Psoas muscle (tissue), 8 donors: ENCODE results near the gene MYO5B. TPM values are rescaled to one million over a fixed set of nuclear protein-coding genes. Genes with fewer than 3 reads are reported as not detected.
"Not testable (repeated sequence)": the region's sequence is repeated elsewhere in the genome, so short reads cannot be mapped to it uniquely, and the experiment has no call there.

ENCODE experiments used
- ATAC-seq, 4 donors: fragments of 200-7000 bp; cut with Tn5 transposase; one replicate each; pipeline ENCODE4 v1.9.1; 2020; ENCODE audit warnings: moderate library complexity in 3 of 4, mild to moderate bottlenecking in 2 of 4
- DNase-seq, 2 donors: peaks; one replicate each; pipeline ENCODE4 v3.0.0-alpha.2; 2020
- H3K27ac ChIP-seq: fragments of 200-600 bp; one replicate; pipeline ENCODE4 v1.8.0; 2022
- H3K27me3 ChIP-seq, 3 donors: fragments of 200-600 bp in 1 of 3; one replicate each; pipeline versions ENCODE4 v1.6.1 to v1.8.0; 2013 to 2022; ENCODE audit warnings: low read length in 2 of 3, mild to moderate bottlenecking in 2 of 3, moderate library complexity in 1 of 3; ENCODE audit not compliant: insufficient read depth in 3 of 3
- H3K36me3 ChIP-seq, 2 donors: fragments of 200-600 bp in 1 of 2; one replicate each; pipeline versions ENCODE4 v1.6.1 to v1.8.0; 2013 to 2022; ENCODE audit warnings: low read depth in 1 of 2, mild to moderate bottlenecking in 1 of 2, moderate library complexity in 1 of 2; ENCODE audit not compliant: insufficient read depth in 1 of 2
- H3K4me1 ChIP-seq: fragments of 200-600 bp; one replicate; pipeline ENCODE4 v1.8.0; 2022
- H3K4me3 ChIP-seq: fragments of 200-600 bp; one replicate; pipeline ENCODE4 v1.8.0; 2022; ENCODE audit warnings: mild to moderate bottlenecking
- H3K9me3 ChIP-seq: fragments of 200-600 bp; one replicate; pipeline ENCODE4 v1.8.0; 2022
- WGBS, 3 donors: extraction: QIAGEN DNeasy Blood & Tissue Kit; methylation state at CpG; one replicate each; pipeline versions ENCODE4 v1.1.6 to v1.1.7; 2013; 5-methylcytosine and 5-hydroxymethylcytosine counted together
- intact Hi-C, 2 donors: fragments of 100-400 bp; cut with DNase I; formaldehyde crosslinking; loops; one replicate each; pipeline versions ENCODE4 v1.11.0 to v1.14.2; 2022
- polyA plus RNA-seq, 3 donors: library from polyadenylated mRNA; stranded (reverse); fragments of 200-250 nt; gene quantifications; one replicate each; pipeline ENCODE4 v1.2.3, GENCODE V29; 2013
- total RNA-seq, 4 donors: library from RNA; stranded (reverse); fragmentation: NEBNext Ultra II Directional in 2 of 4; extraction: Animal tissue kit (Norgen Biotek cat#: 25700) in 2 of 4; gene quantifications; one replicate each; pipeline versions ENCODE4 v1.2.1 to v1.2.4, GENCODE V29; 2021 to 2023
- TF ChIP-seq, protein P1 (sequence below): fragments of 200-600 bp; IDR thresholded peaks from one replicate; pipeline ENCODE4 v1.8.0; 2022; ENCODE audit warnings: antibody characterized with exemption
- donor health status: healthy with polysubstance abuse.
- donor health status: DM: no; HTN: no; CAD: no; lungs with moderate emphysema.
- donor health status: Bipolar disorder and iron deficiency.
- donor health status: healthy.
- donor health status: DM: yes; HTN: yes; CAD: no.
- donor health status: DM: no; HTN: no; CAD: no.
- donor health status: DM: no; HTN: no; CAD: no.
- donor health status: DM: yes; HTN: yes; CAD: no.

Gene MYO5B
- total and polyA plus RNA-seq, 7 donors: 0.10 to 1.2 (median 0.44) TPM

DNA sequence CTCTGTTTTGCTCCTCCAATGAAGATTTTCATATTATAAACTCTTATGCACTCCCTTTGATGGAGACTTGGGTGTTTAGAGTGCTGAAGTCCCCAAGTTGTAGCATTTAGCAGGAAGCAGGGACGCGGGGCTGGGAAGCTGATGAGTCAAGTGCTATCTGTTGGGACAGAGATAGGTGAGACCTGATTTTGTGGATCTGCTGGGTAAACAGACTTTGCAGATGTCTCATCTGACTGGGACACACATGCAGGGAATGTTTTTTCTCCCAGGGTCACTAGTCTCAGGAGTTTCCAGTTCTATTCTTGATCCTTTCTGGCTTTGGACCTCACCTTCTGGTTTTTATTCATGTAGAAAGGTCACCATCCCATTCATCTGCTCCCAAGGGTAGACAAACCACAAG lies 301.9 kb downstream of the MYO5B start:
- ATAC-seq: no peak
- Histone ChIP-seq H3K9me3 (no peaks in the 10 kb centered on the region), H3K4me3 (no peak overlapping the region), H3K27me3 (peaks cover 0 to 5% (median 0%) of the 10 kb centered on the region in 3 donors), H3K36me3 (no peaks in the 10 kb centered on the region), H3K4me1 (no peaks in the 10 kb centered on the region), H3K27ac (no peak overlapping the region)
- 92 to 95% (median 92%) methylated on average over 2 of the region's 2 CpGs for WGBS, 3 donors
- DNase-seq: no peak
- intact Hi-C loops: no loop called here
- TF ChIP-seq, protein P1, sequence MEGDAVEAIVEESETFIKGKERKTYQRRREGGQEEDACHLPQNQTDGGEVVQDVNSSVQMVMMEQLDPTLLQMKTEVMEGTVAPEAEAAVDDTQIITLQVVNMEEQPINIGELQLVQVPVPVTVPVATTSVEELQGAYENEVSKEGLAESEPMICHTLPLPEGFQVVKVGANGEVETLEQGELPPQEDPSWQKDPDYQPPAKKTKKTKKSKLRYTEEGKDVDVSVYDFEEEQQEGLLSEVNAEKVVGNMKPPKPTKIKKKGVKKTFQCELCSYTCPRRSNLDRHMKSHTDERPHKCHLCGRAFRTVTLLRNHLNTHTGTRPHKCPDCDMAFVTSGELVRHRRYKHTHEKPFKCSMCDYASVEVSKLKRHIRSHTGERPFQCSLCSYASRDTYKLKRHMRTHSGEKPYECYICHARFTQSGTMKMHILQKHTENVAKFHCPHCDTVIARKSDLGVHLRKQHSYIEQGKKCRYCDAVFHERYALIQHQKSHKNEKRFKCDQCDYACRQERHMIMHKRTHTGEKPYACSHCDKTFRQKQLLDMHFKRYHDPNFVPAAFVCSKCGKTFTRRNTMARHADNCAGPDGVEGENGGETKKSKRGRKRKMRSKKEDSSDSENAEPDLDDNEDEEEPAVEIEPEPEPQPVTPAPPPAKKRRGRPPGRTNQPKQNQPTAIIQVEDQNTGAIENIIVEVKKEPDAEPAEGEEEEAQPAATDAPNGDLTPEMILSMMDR: no peak

DNA sequence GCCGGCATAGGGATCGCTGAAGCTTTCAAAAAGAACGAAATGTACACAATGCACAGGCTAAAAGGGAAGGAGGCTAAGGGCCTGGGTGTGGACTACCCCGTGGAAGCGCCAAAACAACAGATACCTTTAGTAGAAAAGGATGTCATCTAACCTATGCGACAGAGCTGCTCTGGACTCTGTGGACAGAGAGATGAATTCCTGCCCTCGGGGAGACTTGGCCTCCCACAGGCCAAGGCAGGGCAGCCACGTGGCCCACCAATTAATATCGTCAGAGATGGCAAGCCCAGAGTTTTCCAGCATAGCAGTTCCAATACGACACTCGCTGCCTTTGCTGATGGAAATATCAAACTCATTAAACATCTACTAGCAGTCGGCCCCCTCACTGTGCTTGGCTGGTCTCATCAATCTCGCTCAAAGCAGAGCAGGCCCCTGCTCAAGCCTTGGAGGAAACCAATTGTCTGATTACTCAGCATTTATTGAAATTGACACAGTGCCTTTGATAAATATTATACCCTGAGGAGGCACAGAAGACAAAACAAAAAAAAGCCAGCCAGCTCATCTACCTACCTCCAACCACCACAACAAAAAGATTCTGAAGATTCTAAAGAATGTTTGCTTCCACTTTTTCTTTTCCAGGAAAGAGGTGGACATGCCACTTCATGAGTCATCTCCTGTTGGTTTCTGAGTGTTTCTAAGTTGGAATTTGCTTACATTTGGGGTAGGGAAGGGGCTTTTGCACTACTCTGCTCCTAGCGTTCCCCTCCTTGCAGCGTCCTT lies 302.6 kb downstream of the MYO5B start:
- intact Hi-C loops: no loop called here
- H3K27ac ChIP-seq: no peak overlapping the region
- no peak overlapping the region for H3K4me3 ChIP-seq
- ATAC-seq (no peak), DNase-seq (no peak)
- WGBS, 3 donors: 68 to 76% (median 68%) methylated on average over 15 of the region's 15 CpGs
- no peaks in the 10 kb centered on the region for H3K9me3 ChIP-seq
- TF ChIP-seq, protein P1: no peak
- H3K36me3 ChIP-seq: no peaks in the 10 kb centered on the region
- peaks cover 0 to 5% (median 0%) of the 10 kb centered on the region in 3 donors for H3K27me3 ChIP-seq
- H3K4me1 ChIP-seq: no peaks in the 10 kb centered on the region

DNA sequence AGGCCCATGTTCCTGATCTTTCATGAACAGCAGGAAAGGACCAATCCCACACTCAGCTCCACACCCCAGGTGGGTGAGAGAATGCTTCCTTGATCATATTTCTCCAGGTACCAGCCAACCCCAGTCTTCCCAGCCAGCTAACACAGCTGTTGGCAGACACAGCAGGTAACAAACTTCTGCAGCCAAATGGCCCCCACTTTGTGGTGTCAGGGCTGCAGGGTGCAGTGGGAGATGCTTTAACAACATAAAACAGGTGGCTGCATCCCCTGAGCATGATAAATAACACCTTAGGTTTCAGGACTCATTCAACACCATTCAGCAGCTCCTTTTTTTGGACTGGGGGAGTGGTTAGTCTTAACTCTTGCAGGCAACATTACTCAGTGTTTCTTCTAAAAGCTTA lies 304.9 kb downstream of the MYO5B start:
- ATAC-seq: no peak
- TF ChIP-seq, protein P1: no peak

DNA sequence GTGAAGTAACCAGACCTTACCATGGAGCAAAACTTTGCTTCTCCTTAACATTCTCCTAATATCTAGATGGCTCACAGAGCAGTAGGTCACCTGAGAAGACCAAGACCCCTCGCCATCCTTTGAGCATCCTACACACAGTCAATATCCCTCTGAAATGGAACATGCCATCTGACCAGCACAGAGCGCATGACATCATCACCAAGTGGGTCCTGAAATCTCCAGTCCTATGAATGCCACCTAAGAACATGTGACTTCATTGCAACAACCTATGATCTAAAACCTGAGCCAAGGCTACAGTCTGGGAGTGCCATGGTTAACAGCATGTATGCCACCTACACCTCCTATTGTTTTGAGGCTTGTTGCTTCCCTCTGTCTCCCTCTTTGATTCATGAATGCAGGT lies 305.4 kb downstream of the MYO5B start:
- 33 to 70% (median 33%) methylated on average over 2 of the region's 2 CpGs for WGBS, 3 donors
- DNase-seq, H3K4me3 ChIP-seq, H3K4me1 ChIP-seq, ATAC-seq, H3K27me3 ChIP-seq, intact Hi-C loops, H3K27ac ChIP-seq, H3K36me3 ChIP-seq, H3K9me3 ChIP-seq: not testable (repeated sequence)

More for the DNA sequence above, 304.9 kb downstream of the MYO5B start:
- Histone ChIP-seq H3K4me3 (no peak overlapping the region), H3K36me3 (no peaks in the 10 kb centered on the region), H3K27me3 (peaks cover 0 to 5% (median 0%) of the 10 kb centered on the region in 3 donors), H3K27ac (no peak overlapping the region), H3K9me3 (no peaks in the 10 kb centered on the region), H3K4me1 (no peaks in the 10 kb centered on the region)
- DNase-seq: no peak
- intact Hi-C loops: no loop called here

DNA sequence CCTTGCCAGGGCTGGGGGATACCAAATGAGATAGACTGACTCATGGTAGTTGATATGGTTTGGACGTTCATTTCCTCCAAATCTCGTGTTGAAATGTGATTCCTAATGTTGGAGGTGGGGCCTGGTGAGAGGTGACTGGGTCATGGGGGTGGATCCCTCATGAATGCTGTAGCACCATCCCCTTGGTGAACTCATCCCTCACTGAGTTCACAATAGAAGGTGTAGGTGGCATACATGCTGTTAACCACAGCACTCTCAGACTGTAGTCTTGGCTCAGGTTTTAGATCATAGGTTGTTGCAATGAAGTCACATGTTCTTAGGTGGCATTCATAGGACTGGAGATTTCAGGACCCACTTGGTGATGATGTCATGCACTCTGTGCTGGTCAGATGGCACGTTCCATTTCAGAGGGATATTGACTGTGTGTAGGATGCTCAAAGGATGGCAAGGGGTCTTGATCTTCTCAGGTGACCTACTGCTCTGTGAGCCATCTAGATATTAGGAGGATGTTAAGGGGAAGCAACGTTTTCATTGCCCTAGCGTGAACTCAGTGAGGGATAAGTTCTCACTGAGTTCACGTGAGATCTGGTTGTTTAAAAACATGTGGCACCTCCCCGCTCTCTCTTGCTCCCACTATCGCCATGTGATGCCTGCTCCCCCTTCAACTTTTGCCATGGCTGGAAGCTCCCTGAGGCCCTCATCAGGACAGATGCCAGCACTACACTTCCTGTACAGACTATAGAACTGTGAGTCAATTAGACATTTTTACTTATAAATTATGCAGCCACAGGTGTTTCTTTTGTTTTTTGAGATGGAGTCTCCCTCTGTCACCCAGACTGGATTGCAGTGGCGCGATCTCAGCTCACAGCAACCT lies 307.8 kb downstream of the MYO5B start:
- Histone ChIP-seq H3K4me1 (no peaks in the 10 kb centered on the region), H3K4me3 (no peak overlapping the region), H3K27me3 (no peaks in the 10 kb centered on the region), H3K27ac (no peak overlapping the region), H3K9me3 (no peaks in the 10 kb centered on the region), H3K36me3 (no peaks in the 10 kb centered on the region)
- ATAC-seq (no peak), DNase-seq (no peak)
- WGBS, 3 donors: 36 to 49% (median 40%) methylated on average over 10 of the region's 10 CpGs
- intact Hi-C loops: no loop called here
- TF ChIP-seq, protein P1: no peak
